C4-2B (cell line): ENCODE measurements around the gene TECTA.

Experiments used
- H3K27ac ChIP-seq: fragments of 450-650 bp; 2 replicates; pipeline ENCODE4 v1.5.1; 2017
- CTCF ChIP-seq: fragments of 450-650 bp; conservative IDR thresholded peaks from 2 replicates; pipeline ENCODE4 v1.5.1; 2017; ENCODE audit warnings: mild to moderate bottlenecking
- ZFX ChIP-seq: fragments of 450-650 bp; IDR thresholded peaks from 2 replicates; pipeline ENCODE4 v1.6.1; 2017

TECTA gene

GRCh38 chr11:121223161-121223560 is 122.1 kb downstream of the TECTA start:
- no peak for TF ChIP-seq CTCF
- no peak for TF ChIP-seq ZFX
- no peak overlapping the region for H3K27ac ChIP-seq

- TF ChIP-seq ZFX (no peak), CTCF (no peak)
- no peak overlapping the region for H3K27ac ChIP-seq
Observed at GRCh38 chr11:121225382-121225781, 124.3 kb downstream of the TECTA start.

GRCh38 chr11:121226415-121227263 is 125.6 kb downstream of the TECTA start:
- no peak for TF ChIP-seq CTCF
- no peak overlapping the region for H3K27ac ChIP-seq

GRCh38 chr11:121228851-121229250 is 127.8 kb downstream of the TECTA start:
- no peak overlapping the region for H3K27ac ChIP-seq
- TF ChIP-seq CTCF = no peak
- no peak for TF ChIP-seq ZFX

- TF ChIP-seq ZFX (no peak), CTCF (no peak)
- H3K27ac ChIP-seq = no peak overlapping the region
Observed at GRCh38 chr11:121229495-121230215, 128.6 kb downstream of the TECTA start.

GRCh38 chr11:121231576-121232278 is 130.7 kb downstream of the TECTA start:
- TF ChIP-seq ZFX (no peak), CTCF (no peak)

GRCh38 chr11:121235057-121235456 is 134.0 kb downstream of the TECTA start:
- TF ChIP-seq CTCF = no peak
- no peak overlapping the region for H3K27ac ChIP-seq

More at GRCh38 chr11:121231576-121232278, 130.7 kb downstream of the TECTA start:
- H3K27ac ChIP-seq = no peak overlapping the region
